ENCODE results near the gene GPC6.
"Not testable (repeated sequence)": the region's sequence is repeated elsewhere in the genome, so short reads cannot be mapped to it uniquely, and the experiment has no call there.

Gene GPC6

DNA sequence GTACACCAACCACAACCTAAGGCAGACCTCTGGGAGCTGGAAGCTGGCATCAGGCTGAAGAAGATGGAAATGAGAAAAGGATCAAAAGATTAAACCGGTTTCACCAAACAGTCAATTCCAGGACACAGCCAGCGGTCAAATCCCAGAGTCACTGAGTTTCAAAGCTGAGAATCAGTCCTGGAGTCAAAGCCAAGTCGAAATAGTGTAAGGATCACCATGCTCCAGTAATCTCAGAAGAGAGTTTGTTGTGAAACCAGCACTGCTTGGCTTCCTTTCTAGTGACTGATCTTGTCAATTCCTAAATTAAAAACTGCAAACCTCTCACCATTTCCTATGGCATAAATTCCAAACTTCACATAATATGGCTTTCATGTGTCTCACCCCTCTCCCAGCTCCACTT is 198.8 kb downstream of the GPC6 start:
- DNase-seq (ENCODE audit: low read depth in 2 of 2) = no peak

GRCh38 chr13:93430381-93430780 is 203.8 kb downstream of the GPC6 start:
- DNase-seq (ENCODE audit: low read depth in 2 of 2) = no peak

GRCh38 chr13:93435651-93436050 is 209.0 kb downstream of the GPC6 start:
- DNase-seq (ENCODE audit: low read depth in 2 of 2) = no peak

GRCh38 chr13:93437081-93437480 is 210.5 kb downstream of the GPC6 start:
- no peak for DNase-seq (ENCODE audit: low read depth in 2 of 2)

DNA sequence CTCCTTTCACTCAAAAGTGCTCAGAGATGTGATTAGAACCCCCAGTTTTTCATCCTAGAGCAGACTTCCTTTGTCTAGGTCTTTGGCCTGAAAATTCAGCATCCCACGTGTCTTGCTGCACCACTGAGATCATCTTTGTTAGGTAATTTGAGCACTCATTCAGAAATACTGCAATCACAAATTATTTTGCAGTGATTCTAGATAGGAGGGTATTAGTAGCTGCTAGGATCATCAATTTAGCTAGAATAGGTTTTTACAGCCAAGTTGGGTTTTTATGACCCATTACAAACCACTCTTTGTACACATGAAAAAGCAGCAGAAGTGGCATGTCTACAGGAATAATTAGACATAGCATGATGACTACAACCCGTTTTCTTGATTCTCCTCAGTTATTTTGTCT is 219.6 kb downstream of the GPC6 start:
- DNase-seq (ENCODE audit: low read depth in 2 of 2) = no peak

DNA sequence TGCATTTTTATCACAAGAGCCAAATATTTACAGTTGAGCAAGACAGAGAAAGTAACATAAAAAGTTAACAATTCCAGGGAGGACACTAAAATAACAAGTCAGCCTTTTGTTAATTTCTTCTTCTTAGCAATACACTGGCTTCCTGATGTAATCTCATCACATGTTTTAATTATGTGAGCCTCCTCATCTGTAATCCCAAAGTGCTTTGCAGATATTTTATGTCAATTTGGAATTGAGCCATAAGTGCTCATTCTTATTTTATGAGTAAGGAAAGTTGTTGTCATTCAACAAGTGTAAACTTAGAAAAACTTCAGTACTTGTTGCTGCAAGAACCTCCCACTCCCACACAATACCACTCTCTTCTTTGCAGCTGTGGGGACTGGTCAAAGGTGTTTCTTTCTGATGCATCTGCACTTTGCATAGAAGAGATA is 223.6 kb downstream of the GPC6 start:
- no peak for DNase-seq (ENCODE audit: low read depth in 2 of 2)

DNA sequence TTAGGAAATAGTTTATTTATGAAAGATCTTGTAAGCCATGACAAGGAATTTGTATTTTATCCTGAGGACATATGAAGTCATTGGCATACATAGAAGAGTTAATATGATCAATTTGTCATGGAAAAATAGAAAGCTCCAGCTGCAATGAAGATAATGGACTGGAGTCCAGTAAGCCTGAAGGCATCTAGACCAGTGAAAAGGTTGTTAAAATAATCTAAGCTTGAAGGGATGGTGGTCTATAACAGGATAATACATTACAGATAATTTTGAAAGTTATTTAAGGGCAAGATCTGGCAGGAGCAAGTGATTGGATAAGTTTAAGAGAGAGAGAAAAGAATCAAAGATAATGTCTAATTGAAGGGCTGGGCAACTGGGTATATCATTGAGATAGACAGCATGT is 224.2 kb downstream of the GPC6 start:
- DNase-seq (ENCODE audit: low read depth in 2 of 2) = no peak

DNA sequence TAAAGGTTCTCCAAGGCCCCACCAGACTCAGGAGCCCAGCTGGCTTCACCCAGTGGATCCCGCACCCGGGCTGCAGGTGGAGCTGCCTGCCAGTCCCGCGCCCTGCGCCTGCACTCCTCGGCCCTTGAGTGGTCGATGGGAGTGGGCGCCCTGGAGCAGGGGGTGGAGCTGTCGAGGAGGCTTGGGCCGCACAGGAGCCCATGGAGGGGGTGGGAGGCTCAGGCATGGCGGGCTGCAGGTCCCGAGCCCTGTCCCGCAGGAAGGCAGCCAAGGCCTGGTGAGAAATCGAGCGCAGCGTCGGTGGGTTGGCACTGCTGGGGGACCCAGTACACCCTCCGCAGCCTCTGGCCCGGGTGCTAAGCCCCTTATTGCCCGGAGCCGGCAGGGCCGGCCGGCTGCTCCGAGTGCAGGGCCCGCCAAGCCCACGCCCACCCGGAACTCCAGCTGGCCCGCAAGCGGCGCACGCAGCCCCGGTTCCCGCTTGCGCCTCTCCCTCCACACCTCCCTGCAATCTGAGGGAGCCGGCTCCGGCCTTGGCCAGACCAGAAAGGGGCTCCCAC is 228.1 kb downstream of the GPC6 start:
- DNase-seq (ENCODE audit: low read depth in 2 of 2) = not testable (repeated sequence)

DNA sequence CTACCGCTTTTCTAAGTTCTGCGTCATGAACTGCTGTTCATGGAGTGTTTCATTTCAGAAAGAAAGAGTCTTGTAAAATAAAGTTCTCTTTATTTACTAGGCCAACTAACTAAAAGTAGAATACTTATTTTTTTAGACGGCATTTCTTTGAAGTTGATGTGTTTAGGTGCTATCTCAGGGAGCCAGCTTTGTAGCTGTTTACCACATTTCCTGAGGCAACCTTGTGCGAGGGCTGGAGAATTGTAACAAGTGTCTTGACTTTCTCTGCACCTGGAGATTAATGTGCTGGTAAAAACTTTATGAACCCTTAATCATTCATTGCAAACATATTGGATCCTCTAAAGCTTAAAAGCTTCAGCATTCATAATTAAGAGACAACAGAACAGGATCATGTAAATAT is 229.3 kb downstream of the GPC6 start:
- no peak for DNase-seq (ENCODE audit: low read depth in 2 of 2)

GRCh38 chr13:93460005-93460404 is 233.4 kb downstream of the GPC6 start:
- DNase-seq (ENCODE audit: low read depth in 2 of 2) = no peak

DNA sequence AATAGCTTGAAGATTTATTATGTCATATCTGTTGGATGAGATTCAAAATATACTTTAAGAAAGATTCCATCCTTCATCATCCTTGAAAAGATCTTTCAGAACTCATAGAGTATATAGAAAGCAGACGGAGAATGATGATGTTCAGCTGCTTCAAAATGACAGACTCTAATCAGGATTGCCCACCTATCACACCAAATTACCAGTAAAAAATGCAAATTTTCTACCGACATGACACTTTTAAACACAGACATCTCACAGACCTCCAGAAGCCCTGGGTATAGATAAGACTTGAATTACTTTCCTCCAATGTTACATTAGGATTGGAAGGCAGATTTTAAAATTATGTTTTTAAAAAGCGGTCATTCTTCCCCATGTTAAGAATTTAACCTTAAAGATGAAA is 235.5 kb downstream of the GPC6 start:
- DNase-seq (ENCODE audit: low read depth in 2 of 2) = no peak

- DNase-seq (ENCODE audit: low read depth in 2 of 2) = no peak
Measured at GRCh38 chr13:93466502-93467036, 240.0 kb downstream of the GPC6 start.

GRCh38 chr13:93467175-93467574 is 240.6 kb downstream of the GPC6 start:
- no peak for DNase-seq (ENCODE audit: low read depth in 2 of 2)

- no peak for DNase-seq (ENCODE audit: low read depth in 2 of 2)
Measured at GRCh38 chr13:93468433-93468832, 241.8 kb downstream of the GPC6 start.

DNA sequence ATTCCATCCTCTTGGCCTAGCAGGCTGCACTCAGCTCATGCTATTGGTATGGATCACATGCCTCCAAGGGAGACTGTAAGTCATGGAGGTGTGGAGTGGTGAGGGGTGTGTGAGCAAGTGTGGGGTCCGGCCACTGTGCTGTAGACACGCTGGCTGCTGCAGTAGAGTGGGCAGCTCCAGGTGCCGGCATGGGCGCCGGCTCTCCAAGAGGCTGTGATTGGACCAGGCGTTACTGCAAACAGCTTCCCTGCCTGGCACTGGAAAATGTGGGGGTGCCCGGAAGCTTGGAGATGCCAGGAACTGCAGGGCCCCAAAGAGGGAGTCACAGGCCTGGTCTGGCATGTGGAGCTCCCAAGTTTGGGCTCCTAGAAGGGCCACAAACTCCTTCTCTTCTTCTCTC is 245.7 kb downstream of the GPC6 start:
- DNase-seq (ENCODE audit: low read depth in 2 of 2) = no peak

GRCh38 chr13:93472814-93473296 is 246.2 kb downstream of the GPC6 start:
- no peak for DNase-seq (ENCODE audit: low read depth in 2 of 2)

DNA sequence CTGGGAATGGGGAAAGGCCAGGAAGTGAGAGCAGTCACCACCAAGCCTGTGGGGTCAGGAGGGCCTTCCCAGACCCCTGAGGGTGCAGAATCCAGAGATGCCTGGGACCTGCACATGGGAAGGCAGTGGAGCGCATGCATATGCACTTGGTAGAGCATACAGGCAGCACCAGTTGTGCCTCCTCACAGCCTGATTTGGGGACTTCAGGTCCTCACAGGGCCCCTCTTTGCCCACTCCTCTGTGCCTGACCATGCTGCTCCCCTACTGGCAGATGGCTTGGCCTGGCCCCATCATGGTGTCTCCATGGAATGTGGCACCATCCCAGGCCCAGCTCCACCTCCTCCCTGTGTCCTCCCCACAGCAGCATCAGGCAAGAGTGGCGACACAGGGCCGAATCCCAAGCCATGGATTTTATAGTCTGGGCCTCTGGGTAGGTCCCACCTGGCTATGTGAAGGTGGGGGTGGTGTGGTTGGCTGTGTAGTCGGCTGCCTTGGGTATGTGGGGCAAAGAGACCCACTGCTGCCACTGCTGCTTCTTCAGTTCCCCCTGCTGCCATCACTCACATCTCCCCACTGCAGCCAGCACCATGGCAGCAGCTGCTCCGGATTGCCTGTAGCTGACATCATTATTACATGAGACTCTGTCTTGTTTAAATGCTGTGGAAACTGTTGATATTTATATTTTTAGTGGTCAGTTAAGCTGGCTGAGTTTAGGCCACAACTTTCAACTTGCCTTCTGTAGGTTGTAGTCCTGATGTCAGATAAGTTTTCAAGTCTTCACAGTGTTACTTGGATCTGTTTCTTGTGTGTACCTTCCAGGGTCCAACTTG is 247.0 kb downstream of the GPC6 start:
- DNase-seq (ENCODE audit: low read depth in 2 of 2) = no peak

GRCh38 chr13:93476175-93476574 is 249.6 kb downstream of the GPC6 start:
- no peak for DNase-seq (ENCODE audit: low read depth in 2 of 2)

- DNase-seq (ENCODE audit: low read depth in 2 of 2) = no peak
Measured at GRCh38 chr13:93477238-93477637, 250.6 kb downstream of the GPC6 start.

GRCh38 chr13:93480553-93481106 is 254.0 kb downstream of the GPC6 start:
- DNase-seq (ENCODE audit: low read depth in 2 of 2) = no peak

GRCh38 chr13:93496117-93496516 is 269.5 kb downstream of the GPC6 start:
- not testable (repeated sequence) for DNase-seq (ENCODE audit: low read depth in 2 of 2)

GRCh38 chr13:93496985-93497673 is 270.5 kb downstream of the GPC6 start:
- no peak for DNase-seq (ENCODE audit: low read depth in 2 of 2)
